GM18517 (cell line): ENCODE results near the gene CNTLN.
A peak's percentile ranks its signal among the peaks of the same experiment; 100 is the strongest.
"Not testable (repeated sequence)": the region's sequence is repeated elsewhere in the genome, so short reads cannot be mapped to it uniquely, and the experiment has no call there.

ENCODE experiments used
- ATAC-seq: cut with Tn5 transposase; IDR thresholded peaks from one replicate; pipeline ENCODE4 v1.9.1; 2021; ENCODE audit warnings: mild to moderate bottlenecking, moderate library complexity; ENCODE audit not compliant: unreplicated experiment

Gene CNTLN

DNA sequence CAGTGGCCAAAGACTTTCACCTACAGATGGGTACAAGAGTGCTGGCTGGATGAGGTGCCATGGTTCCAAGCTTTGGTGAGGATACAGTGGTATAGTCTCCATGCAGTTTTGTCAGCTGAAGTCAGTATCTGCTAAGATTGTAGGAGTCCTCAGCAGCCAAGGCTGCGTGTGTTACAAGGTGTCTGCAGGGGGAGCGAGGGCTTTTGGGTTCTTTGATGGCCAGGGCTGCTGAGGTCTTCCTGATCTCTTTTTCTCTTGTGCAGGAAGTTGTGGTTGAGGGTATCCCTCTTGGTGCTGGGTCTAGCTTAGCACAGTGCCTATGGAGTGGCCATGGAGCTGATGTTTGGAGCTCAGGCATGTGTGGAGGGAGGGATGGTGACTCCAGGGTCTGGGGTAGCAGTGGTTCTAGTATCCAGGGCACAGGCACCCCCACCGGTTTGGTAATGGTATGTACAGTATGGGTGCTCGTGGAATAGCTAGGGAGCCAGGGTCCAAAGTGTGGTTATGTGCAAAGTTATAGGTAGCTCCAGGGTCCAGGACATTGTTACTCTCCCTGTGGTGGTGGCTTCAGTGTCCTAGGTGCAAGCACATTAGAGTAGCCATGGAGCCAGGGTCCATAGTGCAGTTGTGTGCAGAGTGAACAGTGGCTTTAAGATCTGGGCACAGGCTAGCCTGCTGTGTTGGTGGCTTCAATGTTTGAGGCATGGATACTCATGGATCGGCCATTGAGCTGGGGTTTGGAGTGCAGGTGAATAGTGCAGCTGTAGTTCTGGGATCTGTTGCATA, 36.7 kb downstream of the CNTLN start:
- ATAC-seq, result no peak

DNA sequence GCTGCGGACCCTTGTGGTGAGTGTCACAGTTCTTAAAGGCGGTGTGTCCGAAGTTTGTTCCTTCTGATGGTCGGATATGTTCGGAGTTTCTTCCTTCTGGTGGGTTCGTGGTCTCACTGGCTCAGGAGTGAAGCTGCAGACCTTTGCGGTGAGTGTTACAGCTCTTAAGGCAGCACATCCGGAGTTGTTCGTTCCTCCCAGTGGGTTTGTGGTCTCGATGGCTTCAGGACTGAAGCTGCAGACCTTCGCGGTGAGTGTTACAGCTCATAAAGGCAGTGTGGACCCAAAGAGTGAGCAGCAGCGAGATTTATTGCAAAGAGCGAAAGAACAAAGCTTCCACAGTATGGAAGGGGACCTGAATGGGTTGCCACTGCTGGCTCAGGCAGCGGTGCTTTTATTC, 42.7 kb downstream of the CNTLN start:
- ATAC-seq, result not testable (repeated sequence)

DNA sequence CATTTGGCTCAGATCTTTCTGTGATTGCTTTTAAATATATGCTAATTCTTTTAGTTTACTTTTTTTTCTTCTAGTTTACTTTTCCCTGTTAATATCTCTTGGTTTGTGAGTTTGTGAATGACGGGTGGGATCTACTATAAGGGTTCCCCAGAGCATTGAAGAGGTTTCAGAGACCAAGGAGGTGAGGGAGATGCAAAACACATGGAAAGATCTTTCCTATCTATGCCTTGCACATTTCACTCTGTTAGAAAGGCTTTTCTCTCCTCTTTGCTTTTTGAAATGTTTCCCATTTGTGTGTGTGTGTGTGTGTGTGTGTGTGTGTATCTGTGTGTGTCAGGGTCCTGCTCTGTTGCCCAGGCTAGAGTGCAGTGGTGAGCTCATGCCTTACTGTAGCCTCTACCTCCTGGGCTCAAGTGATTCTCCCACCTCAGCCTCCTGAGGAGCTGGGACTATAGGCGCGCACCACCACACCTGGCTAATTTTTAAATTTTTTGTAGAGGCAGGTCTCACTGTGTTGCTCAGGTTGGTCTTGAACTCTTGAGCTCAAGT, 50.7 kb downstream of the CNTLN start:
- ATAC-seq, result no peak

DNA sequence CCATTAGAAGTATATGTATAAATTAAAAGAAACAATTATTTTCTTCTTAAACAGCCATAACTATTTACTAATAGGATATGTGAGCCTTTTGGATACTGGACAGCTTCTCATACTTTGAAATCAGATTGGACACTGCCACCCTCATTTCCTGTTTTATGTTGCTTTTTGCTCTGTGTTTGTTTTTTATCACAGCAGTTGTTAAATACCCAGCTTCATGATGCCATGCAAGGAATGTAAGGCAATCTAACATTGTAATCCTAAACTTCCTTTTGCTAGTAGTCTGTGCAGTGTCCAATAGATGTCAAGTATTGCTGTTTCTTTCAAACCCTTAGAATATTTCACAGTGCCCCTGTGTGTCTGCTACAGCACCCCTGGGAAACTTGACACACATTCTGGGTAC, 56.2 kb downstream of the CNTLN start:
- ATAC-seq, result no peak

DNA sequence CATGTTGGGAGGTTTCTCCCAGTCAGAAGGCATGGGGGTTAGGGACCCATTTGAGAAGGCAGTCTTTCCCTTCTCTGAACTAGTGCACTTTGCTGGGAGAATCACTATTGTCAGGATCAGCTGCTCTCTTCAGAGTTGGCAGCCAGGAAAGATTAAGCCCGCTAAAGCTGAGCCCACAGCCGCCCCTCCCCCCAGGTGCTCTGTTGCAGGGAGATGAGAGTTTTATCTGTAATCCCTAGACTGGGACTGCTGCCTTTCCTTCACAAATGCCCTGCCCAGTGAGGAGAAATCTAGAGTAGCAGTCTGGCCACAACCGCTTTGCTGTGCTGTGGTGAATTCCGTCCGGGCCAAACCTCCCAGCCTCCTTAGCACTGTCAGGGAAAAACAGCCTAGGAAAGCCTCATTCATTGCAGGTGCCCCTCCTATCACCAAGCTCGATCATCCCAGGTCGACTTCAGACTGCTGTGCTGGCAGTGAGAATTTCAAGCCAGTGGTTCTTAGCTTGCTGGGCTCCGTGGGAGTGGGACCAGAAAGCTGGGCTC, 69.8 kb downstream of the CNTLN start:
- no peak for ATAC-seq

DNA sequence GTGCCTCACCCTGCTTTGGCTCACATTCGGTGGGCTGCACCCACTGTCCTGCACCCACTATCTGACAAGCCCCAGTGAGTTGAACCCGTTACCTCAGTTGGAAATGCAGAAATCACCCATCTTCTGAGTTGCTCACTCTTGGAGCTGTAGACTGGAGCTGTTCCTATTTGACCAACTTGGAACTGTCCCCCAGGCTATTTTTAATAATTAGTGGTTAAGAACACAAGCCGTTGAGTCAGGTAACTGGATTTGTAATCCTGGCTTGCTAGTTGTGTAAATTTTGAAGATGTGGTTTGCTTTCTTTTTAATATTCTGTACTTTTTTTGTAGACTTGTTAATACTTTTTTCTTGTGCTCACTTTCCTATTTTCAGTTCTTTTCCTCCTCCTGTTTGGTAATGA, 81.2 kb downstream of the CNTLN start:
- ATAC-seq, result no peak

DNA sequence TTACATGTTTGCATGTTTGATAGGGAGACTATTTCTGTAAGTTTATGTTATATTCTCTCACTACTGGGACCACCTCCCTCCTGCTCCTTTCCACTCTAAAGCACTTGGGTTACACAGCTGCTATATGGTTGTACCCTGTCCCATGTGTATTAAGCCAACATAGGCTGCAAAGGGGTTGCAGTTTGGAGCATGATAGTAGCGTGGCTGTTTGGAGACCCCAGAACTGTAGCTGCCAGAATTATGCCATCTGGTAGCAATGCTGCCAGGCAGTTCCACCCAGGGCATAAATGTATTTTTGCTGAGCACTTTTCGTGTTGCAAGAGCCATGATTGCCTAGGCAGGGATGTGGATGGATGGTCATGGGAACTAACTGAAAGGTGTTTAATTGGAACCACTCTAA, 81.8 kb downstream of the CNTLN start:
- ATAC-seq, result no peak

DNA sequence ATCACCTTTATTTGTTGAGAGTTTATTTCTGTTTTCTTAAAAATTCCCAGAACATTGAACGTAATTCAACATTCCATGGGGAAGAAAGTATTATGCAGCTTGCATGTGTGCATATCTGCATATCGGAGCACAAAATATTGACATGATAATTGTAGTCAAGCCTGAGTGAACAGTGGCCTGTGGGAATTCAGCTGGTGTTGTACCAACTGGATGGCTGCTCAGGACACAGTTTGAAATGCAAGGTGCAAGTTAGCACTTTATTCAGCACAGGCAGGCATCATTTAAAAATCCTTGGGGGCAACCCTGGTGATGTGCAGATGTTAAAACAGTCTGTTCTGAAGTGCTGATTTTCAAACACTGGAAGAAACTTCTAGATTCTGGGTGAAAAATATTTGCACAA, 82.4 kb downstream of the CNTLN start:
- no peak for ATAC-seq

DNA sequence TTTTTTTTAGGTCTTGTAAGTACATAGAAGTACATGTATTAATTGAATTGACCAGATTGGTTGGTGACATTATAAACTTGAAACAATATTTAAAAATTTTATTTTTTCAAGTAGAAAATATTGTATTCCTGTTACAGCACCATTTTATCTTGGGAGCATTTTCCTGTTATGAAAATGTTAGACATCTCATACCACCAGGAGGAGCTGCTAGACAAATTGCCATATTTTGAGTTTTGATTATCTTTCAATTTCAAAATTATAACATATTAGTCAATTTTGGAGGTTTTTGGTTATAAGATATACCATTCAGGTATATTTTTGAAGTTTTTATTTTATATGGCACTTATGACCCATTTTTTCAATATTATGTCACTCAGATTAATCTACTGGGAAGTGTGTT, 84.4 kb downstream of the CNTLN start:
- ATAC-seq, result no peak

DNA sequence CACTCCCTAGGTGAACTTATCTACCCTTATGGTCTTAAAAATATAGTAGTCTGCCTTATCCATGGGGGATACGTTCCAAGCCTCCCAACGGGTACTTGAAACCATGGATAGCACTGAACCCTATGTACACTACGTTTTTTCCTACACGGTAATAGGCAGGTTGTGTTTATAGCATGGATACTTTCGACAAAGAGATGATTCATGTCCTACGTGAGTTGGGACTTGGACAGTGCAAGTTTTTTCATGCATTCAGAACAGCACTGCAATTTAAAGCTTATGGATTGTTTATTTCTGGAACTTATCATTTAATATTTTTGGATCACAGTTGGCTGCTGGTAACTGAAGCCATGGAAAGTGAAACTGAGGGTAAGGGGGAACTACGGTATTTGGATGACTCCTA, 88.1 kb downstream of the CNTLN start:
- ATAC-seq, result no peak

DNA sequence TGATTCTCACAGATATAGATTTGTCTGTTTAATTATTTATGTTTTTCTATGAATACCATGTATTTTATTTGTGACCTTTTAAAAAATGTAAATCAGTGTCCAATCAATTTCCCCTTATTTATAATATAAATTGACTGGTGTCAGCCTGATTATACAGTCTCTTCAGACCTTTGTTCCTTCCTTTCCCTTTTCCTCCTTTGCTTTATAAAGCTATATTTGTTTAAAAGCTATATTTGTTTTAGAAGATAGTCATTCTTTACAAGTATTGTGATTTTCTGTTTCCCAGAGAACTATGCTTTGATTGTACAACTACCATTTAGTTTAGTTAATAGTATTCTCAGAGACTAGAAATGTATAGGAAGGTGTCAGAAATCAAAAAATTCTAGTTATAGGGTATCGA, 90.6 kb downstream of the CNTLN start:
- ATAC-seq, result no peak

DNA sequence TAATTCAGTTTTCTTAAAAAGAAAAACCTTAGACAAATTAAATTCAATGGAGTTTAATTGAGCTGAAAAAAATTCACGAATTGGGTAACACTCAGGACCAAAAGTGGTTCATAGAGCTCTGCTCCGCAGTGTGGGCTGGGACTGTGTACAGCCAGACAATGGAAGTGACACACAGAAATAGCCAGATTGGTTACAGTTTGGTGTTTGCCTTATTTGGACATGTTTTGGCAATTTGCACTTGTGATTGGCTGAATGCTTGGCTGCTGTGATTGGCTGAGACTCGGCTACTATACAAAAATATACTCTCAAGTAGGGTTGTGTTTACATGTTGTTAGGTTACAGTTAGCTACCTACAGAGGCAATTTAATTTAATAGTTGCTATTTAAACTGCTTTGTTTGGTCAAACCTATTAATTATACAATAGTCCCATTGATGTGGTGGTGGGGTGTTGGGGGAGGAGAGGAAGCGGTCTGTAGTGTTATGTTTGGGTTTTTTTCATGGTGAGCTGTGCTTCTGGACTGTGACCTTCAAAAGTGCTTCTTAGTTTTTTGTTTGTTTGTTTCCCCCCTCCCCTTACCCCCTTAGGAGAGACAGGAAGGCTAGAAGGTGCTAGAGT, 95.2 kb downstream of the CNTLN start:
- no peak for ATAC-seq

DNA sequence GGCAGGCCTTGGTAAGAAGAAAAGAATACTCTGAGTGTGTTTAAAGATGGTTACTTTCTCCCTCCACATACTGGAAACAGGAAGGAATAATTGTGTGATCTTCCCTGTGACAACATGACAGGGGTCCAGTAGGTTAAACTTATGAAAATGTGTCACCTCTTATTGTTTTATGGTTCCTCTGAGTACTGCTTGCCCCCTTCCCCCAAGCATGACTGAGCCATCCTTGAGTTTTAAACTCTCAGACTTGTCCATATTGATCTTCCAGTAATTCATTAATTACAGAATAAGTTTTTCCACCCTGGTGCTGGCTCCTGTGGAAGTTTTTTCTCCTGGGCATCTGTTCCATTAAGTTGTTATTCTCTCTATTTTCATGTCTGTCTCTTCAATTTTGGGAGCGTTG, 95.8 kb downstream of the CNTLN start:
- no peak for ATAC-seq

DNA sequence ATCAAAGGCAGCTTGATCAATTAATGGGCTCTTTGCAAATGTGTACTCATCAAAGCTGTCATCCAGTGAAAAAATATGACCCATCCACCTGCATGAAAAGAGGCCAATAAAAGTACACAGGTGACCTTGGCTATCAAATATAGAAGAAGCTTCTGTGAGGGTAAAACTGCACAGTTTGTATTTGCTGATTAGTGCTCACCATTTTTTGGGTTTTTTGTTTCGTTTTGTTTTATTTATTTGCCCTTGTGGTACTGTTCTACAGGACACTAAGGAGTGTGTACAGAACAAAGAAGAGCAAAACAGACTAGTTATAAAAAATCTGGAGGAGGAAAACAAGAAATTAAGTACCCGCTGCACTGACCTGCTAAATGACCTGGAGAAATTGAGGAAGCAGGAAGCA, 101.3 kb downstream of the CNTLN start:
- no peak for ATAC-seq

DNA sequence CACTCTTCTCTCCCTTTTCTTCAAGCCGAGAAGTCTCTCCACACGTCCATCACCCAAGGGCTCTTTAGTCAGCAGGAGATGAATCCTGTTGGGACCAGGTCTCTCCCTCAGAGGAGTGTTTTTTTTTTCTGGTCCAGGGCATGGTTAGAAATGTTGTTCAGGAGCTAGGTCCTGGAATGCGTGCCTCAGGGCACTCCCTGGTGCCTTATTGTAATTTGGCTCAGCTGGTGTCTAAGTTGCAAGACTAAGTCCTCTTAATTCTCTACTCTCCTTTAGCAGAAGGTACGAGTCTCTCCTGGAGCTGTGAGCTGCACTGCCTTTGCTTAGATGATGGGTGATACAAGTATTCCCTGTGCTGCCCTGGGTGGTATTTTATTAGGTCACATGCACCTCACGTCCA, 111.9 kb downstream of the CNTLN start:
- no peak for ATAC-seq

DNA sequence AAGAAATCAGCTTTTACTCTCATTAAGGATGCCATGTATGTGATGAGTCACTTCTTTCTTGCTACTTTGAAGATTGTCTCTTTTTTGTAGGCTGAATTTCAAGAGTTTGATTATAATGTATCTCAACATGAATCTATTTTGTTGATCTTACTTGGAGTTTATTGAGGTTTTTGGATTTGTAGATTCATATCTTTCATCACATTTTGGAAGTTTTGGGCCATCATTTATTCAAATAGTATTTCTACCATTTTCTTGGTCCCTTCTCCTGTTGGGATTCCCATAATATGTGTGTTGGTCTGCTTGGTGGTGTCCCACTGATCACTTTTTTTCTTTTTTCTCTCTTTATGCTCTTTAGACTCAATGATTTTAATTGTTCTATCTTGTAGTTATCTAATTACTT, 116.3 kb downstream of the CNTLN start:
- no peak for ATAC-seq

DNA sequence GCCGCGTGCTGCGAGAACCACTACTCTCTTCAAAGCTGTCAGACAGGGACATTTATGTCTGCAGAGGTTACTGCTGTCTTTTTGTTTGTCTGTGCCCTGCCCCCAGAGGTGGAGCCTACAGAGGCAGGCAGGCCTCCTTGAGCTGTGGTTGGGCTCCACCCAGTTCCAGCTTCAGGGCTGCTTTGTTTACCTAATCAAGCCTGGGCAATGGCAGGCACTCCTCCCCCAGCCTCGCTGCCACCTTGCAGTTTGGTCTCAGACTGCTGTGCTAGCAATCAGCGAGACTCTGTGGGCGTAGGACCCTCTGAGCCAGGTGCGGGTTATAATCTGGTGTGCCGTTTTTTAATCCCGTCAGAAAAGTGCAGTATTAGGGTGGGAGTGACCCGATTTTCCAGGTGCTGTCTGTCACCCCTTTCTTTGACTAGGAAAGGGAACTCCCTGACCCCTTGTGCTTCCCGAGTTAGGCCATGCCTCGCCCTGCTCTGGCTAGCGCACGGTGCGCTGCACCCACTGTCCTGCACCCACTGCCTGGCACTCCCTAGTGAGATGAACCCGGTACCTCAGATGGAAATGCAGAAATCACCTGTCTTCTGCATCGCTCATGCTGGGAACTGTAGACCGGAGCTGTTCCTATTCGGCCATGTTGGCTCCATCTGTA, 133.8 kb downstream of the CNTLN start:
- ATAC-seq, result not testable (repeated sequence)

DNA sequence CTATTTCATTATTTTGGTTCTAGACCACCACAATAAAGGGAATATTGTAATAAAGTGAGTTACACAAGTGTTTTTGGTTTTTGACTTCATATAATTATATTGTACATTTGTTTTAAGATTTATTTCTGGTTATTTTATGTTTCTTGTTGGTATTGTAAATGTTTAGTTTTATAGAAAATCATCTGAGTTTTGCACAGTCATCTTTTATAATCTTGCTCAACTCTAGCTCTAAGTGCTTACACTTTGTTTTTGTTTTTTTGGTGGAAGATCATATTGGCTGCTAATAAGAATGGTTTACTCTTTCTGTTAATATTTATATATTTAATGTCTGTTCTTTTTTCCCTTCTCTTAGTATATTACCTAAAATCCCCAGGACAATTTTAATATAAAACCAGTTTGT, 135.0 kb downstream of the CNTLN start:
- ATAC-seq, result no peak

DNA sequence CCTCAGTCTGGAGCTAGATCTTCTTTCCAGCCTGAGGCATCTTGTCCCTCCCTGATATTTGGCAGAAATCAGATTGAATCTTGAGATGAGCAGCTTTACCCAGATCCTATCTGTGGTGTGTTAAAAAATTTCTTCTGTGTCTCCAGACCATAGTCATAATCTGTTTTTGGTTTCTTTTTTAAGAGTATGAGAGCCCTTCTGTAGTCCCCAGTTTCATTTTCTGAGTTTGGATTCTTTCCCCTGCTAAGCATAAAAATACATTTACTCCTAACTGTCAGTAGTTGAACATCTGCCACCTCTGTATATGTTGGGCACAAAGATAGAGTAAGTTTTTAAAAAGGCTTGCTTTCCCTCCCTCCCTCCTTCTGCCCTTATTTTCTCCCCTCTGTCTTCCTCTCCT, 137.7 kb downstream of the CNTLN start:
- peak; percentile 74 for ATAC-seq

DNA sequence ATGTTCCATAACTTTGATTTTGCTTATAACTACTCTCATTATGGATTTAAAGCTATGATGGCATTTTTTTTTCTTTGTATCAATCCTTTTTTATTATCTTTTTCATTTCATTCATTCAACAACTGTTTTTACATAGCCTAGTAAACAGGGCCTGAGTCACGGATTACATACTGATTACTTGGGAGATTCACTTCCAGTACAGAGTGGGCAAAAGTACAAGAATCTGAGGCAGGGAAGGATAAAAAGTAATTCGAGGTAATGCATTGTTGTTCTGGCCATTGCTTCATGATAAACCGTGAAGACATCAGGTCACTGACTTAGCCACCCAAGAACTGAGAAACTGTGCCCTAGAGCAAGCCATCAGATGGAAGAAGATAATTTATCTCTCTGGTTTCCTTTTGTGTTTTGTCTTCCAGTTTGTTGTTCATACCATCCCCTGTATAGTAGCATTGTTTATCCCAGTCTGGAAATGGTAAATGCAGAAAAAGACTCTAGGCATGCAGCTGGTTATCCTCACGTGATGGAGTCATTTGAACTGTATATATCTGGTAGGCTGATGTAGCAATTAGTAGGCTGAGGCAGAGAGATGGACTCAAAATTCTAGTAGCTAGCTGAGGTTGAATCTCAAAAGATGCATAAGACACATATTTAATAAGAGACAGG, 145.6 kb downstream of the CNTLN start:
- no peak for ATAC-seq

DNA sequence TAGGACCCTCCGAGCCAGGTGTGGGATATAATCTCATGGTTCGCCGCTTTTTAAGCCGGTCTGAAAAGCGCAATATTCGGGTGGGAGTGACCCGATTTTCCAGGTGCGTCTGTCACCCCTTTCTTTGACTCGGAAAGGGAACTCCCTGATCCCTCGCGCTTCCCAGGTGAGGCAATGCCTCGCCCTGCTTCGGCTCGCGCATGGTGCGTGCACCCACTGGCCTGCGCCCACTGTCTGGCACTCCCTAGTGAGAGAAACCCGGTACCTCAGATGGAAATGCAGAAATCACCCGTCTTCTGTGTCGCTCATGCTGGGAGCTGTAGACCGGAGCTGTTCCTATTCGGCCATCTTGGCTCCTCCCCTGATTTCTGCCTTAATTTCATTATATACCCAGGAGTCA, 155.8 kb downstream of the CNTLN start:
- not testable (repeated sequence) for ATAC-seq
